Skin epidermis (tissue), 12 donors: ENCODE measurements around the gene DBNDD1.
A peak's percentile ranks its signal among the peaks of the same experiment; 100 is the strongest.
"Not testable (repeated sequence)": the region's sequence is repeated elsewhere in the genome, so short reads cannot be mapped to it uniquely, and the experiment has no call there.

Experiments used
- H3K27ac ChIP-seq, 21 experiments: fragments of 200-600 bp; sonication (generic) in 11 of 21; one replicate each; pipeline ENCODE4 v1.5.0; 2020; ENCODE audit warnings: mild to moderate bottlenecking in 3 of 21, inconsistent platforms in 2 of 21, moderate library complexity in 2 of 21
- H3K4me3 ChIP-seq, 7 experiments: fragments of 200-600 bp; sonication (generic) in 2 of 7; one replicate each; pipeline ENCODE4 v1.5.0; 2020; ENCODE audit warnings: inconsistent platforms in 2 of 7, mild to moderate bottlenecking in 2 of 7, moderate library complexity in 1 of 7

Gene DBNDD1

GRCh38 chr16:89996178-89996489 is 23.1 kb downstream of the DBNDD1 start:
- peak overlapping the region in 5 of 21 experiments; percentile 21 to 80 (median 44) for H3K27ac ChIP-seq
- H3K4me3 ChIP-seq = no peak overlapping the region

- peak overlapping the region in 9 of 21 experiments; percentile 21 to 80 (median 44) for H3K27ac ChIP-seq
- H3K4me3 ChIP-seq = not testable (repeated sequence)
Observed at GRCh38 chr16:89995475-89996177, 23.6 kb downstream of the DBNDD1 start.

GRCh38 chr16:89994721-89995474 is 24.4 kb downstream of the DBNDD1 start:
- peak overlapping the region in 10 of 21 experiments; percentile 21 to 80 (median 50) for H3K27ac ChIP-seq
- not testable (repeated sequence) for H3K4me3 ChIP-seq

- H3K27ac ChIP-seq = peak overlapping the region in 8 of 21 experiments; percentile 21 to 80 (median 48)
- no peak overlapping the region for H3K4me3 ChIP-seq
Observed at GRCh38 chr16:89994389-89994720, 24.9 kb downstream of the DBNDD1 start.

GRCh38 chr16:89993971-89994370 is 25.3 kb downstream of the DBNDD1 start:
- peak overlapping the region in 5 of 21 experiments; percentile 21 to 80 (median 56) for H3K27ac ChIP-seq
- H3K4me3 ChIP-seq = no peak overlapping the region

- Histone ChIP-seq H3K27ac (no peak overlapping the region), H3K4me3 (no peak overlapping the region)
Observed at GRCh38 chr16:89993377-89993776, 25.9 kb downstream of the DBNDD1 start.

- Histone ChIP-seq H3K4me3 (no peak overlapping the region), H3K27ac (no peak overlapping the region)
Observed at GRCh38 chr16:89990799-89991198, 28.5 kb downstream of the DBNDD1 start.

- Histone ChIP-seq H3K27ac (no peak overlapping the region), H3K4me3 (no peak overlapping the region)
Observed at GRCh38 chr16:89988951-89989350, 30.3 kb downstream of the DBNDD1 start.

- Histone ChIP-seq H3K27ac (peak overlapping the region in 1 of 21 experiments; percentile 73), H3K4me3 (no peak overlapping the region)
Observed at GRCh38 chr16:89987169-89987568, 32.1 kb downstream of the DBNDD1 start.

GRCh38 chr16:89986600-89986999 is 32.7 kb downstream of the DBNDD1 start:
- Histone ChIP-seq H3K27ac (peak overlapping the region in 1 of 21 experiments; percentile 73), H3K4me3 (no peak overlapping the region)

GRCh38 chr16:89985219-89985618 is 34.0 kb downstream of the DBNDD1 start:
- Histone ChIP-seq H3K27ac (no peak overlapping the region), H3K4me3 (no peak overlapping the region)

GRCh38 chr16:89984216-89984615 is 35.0 kb downstream of the DBNDD1 start:
- no peak overlapping the region for H3K27ac ChIP-seq
- H3K4me3 ChIP-seq = no peak overlapping the region

- Histone ChIP-seq H3K4me3 (no peak overlapping the region), H3K27ac (no peak overlapping the region)
Observed at GRCh38 chr16:89983536-89983935, 35.7 kb downstream of the DBNDD1 start.

GRCh38 chr16:89982318-89982717 is 36.9 kb downstream of the DBNDD1 start:
- Histone ChIP-seq H3K4me3 (no peak overlapping the region), H3K27ac (peak overlapping the region in 1 of 21 experiments; percentile 27)

- no peak overlapping the region for H3K4me3 ChIP-seq
- H3K27ac ChIP-seq = peak overlapping the region in 1 of 21 experiments; percentile 27
Observed at GRCh38 chr16:89981414-89981813, 37.8 kb downstream of the DBNDD1 start.

- H3K4me3 ChIP-seq = no peak overlapping the region
Observed at GRCh38 chr16:89974870-89975269, 44.4 kb downstream of the DBNDD1 start.

GRCh38 chr16:89973654-89974335 is 45.5 kb downstream of the DBNDD1 start:
- peak overlapping the region in 5 of 7 experiments; percentile 83 to 94 (median 91) for H3K4me3 ChIP-seq

More at GRCh38 chr16:89974870-89975269, 44.4 kb downstream of the DBNDD1 start:
- H3K27ac ChIP-seq = no peak overlapping the region

GRCh38 chr16:89973235-89973634 is 46.0 kb downstream of the DBNDD1 start:
- Histone ChIP-seq H3K4me3 (peak overlapping the region; percentile 74 to 94 (median 88)), H3K27ac (peak overlapping the region; percentile 67 to 99 (median 95))

More at GRCh38 chr16:89973654-89974335, 45.5 kb downstream of the DBNDD1 start:
- H3K27ac ChIP-seq = no peak overlapping the region

- H3K4me3 ChIP-seq = peak overlapping the region; percentile 74 to 94 (median 88)
Observed at GRCh38 chr16:89972244-89973234, 46.7 kb downstream of the DBNDD1 start.

More at GRCh38 chr16:89972244-89973234, 46.7 kb downstream of the DBNDD1 start:
- H3K27ac ChIP-seq = peak overlapping the region; percentile 67 to 99 (median 95)
